Activated naive CD4-positive, alpha-beta T cell treated with anti-CD3 and anti-CD28 coated beads, Interleukin-2, amount 10 ng/mL, durations not matched to agents 7 days and 5 days (primary cell): ENCODE data around the gene RSPH1.

Experiments used
- CTCF ChIA-PET: fragments of 350-600 bp; sonication (Branson Sonifier 250); formaldehyde crosslinking; loops from one replicate; lab custom pipeline; 2021; ENCODE audit warnings: antibody characterized with exemption; lab: Charles Lee
- DNase-seq: peaks from one replicate; pipeline ENCODE4 v3.0.0-alpha.2; 2020
- H3K27ac Mint-ChIP-seq: one replicate; pipeline ENCODE4 v1.8.0; 2021; ENCODE audit warnings: mild to moderate bottlenecking, moderate library complexity, mixed read lengths
- H3K27me3 Mint-ChIP-seq: one replicate; pipeline ENCODE4 v1.8.0; 2021; ENCODE audit warnings: mild to moderate bottlenecking, mixed read lengths
- H3K36me3 Mint-ChIP-seq: one replicate; pipeline ENCODE4 v1.8.0; 2021; ENCODE audit warnings: mixed read lengths
- H3K4me1 Mint-ChIP-seq: one replicate; pipeline ENCODE4 v1.8.0; 2021; ENCODE audit warnings: mixed read lengths
- H3K4me3 Mint-ChIP-seq: one replicate; pipeline ENCODE4 v1.8.0; 2021; ENCODE audit warnings: mild to moderate bottlenecking, moderate library complexity, mixed read lengths
- H3K9me3 Mint-ChIP-seq: one replicate; pipeline ENCODE4 v1.8.0; 2021; ENCODE audit warnings: mixed read lengths

Gene RSPH1

DNA sequence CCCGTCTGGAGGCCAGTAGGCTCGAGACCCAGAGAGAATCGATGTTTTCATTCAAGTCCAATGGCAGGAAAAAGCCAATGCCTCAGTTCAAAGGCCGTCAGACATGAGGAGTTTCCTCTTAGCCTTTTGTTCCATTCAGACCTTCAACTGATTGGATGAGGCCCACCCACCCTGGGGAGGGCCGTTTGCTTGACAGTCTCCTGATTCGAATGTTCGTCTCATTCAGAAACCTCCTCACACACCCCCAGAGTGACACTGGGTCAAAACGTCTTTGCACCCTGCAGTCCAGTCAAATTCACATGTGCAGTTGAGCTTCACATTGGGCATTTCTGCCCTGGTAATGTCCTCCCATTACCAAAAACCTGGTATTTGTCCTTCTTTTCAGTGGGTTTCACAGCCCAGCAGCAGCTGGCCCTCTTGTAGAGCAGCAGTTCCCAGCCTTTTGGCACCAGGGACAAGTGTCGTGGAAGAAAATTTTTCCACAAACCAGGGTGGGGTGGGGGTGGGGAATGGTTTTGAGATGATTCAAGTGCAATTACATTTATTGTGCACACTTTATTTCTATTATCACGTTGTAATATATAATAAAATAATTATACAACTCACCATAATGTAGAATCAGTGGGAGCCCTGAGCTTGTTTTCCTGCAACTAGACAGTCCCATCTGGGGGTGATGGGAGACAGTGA is 40.1 kb downstream of the RSPH1 start:
- Mint-ChIP-seq H3K4me3 (no peak overlapping the region), H3K27ac (no peak overlapping the region), H3K4me1 (peaks cover 43% of the 10 kb centered on the region)

GRCh38 chr21:42455196-42455595 is 40.8 kb downstream of the RSPH1 start:
- H3K36me3 Mint-ChIP-seq: no peaks in the 10 kb centered on the region
- peaks cover 8% of the 10 kb centered on the region for H3K27me3 Mint-ChIP-seq
- no peak overlapping the region for H3K4me3 Mint-ChIP-seq
- no peak overlapping the region for H3K27ac Mint-ChIP-seq
- DNase-seq: peak; percentile 15
- no peaks in the 10 kb centered on the region for H3K9me3 Mint-ChIP-seq
- CTCF ChIA-PET: interaction anchor here (2.1 to 2.9 kb wide), 2 partner anchors 12 to 82 kb away, joined by 7 read pairs; no protein-coding TSS in a partner anchor
- peaks cover 43% of the 10 kb centered on the region for H3K4me1 Mint-ChIP-seq

More for the DNA sequence above, 40.1 kb downstream of the RSPH1 start:
- DNase-seq: peak; percentile 8
- H3K9me3 Mint-ChIP-seq: no peaks in the 10 kb centered on the region
- peaks cover 8% of the 10 kb centered on the region for H3K27me3 Mint-ChIP-seq
- no peaks in the 10 kb centered on the region for H3K36me3 Mint-ChIP-seq
- CTCF ChIA-PET: interaction anchor here (0.6 to 2.9 kb wide), 5 partner anchors 11 to 225 kb away, joined by 3 to 7 read pairs (median 3); no protein-coding TSS in a partner anchor

GRCh38 chr21:42454786-42455185 is 41.2 kb downstream of the RSPH1 start:
- Mint-ChIP-seq H3K4me1 (peaks cover 44% of the 10 kb centered on the region), H3K36me3 (no peaks in the 10 kb centered on the region), H3K9me3 (no peaks in the 10 kb centered on the region), H3K27me3 (peaks cover 8% of the 10 kb centered on the region), H3K27ac (no peak overlapping the region), H3K4me3 (no peak overlapping the region)
- CTCF ChIA-PET: interaction anchor here (0.6 to 2.9 kb wide), 4 partner anchors 13 to 674 kb away, joined by 3 to 7 read pairs (median 6); no protein-coding TSS in a partner anchor
- no peak for DNase-seq

- peak; percentile 13 for DNase-seq
- Mint-ChIP-seq H3K4me3 (no peak overlapping the region), H3K36me3 (peaks cover under 1% of the 10 kb centered on the region), H3K4me1 (peaks cover 50% of the 10 kb centered on the region), H3K9me3 (no peaks in the 10 kb centered on the region), H3K27ac (no peak overlapping the region), H3K27me3 (peaks cover 8% of the 10 kb centered on the region)
- CTCF ChIA-PET: interaction anchor here (0.6 to 1.1 kb wide), 3 partner anchors 72 to 674 kb away, joined by 3 to 4 read pairs (median 3); no protein-coding TSS in a partner anchor
Observed at GRCh38 chr21:42453986-42454570, 41.9 kb downstream of the RSPH1 start.

DNA sequence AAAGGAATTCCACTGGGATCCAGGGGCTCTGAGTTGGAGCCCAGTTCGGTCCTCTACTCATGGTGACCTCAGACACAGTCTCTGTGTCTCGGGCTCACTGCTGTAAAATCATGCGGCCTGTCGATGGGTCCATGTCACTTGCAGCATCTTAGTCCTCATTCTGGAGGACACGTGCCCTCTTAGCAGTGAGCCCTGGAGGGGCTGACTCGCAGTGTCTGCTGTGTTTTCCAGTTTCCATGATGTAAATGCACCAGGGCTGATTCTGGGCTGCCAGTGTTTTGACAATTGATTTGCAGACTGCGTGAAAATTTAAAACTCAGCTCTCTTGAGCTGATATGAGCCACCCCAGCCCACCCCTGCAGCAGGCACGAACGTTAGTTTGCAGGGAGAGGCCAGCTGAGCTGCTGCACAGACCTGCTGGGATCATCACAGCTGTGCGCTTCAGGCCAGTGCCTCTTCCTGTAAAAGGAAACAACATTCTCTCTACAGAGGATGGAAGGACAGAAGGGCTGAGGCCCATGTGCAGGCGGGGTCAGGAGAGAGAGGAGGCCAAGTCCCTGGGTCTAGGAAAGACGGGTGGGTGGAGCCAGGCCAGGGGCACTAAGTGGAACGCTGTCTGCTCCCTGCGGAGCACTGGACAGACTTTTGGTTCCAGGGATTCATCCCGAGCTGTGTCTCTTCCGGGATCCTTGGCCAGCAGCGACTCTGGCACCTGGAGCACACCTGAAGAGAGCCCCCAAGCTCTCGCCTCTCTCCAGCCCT is 42.6 kb downstream of the RSPH1 start:
- no peak overlapping the region for H3K27ac Mint-ChIP-seq
- CTCF ChIA-PET: interaction anchor here (1.1 kb wide), 2 partner anchors 72 to 142 kb away, joined by 3 read pairs; no protein-coding TSS in a partner anchor
- peaks cover 8% of the 10 kb centered on the region for H3K27me3 Mint-ChIP-seq
- H3K4me3 Mint-ChIP-seq: no peak overlapping the region
- H3K36me3 Mint-ChIP-seq: peaks cover 1% of the 10 kb centered on the region
- no peaks in the 10 kb centered on the region for H3K9me3 Mint-ChIP-seq
- DNase-seq: peak; percentile 14
- peaks cover 51% of the 10 kb centered on the region for H3K4me1 Mint-ChIP-seq

- H3K27me3 Mint-ChIP-seq: peaks cover 8% of the 10 kb centered on the region
- no peak for DNase-seq
- H3K4me3 Mint-ChIP-seq: no peak overlapping the region
- peaks cover 9% of the 10 kb centered on the region for H3K36me3 Mint-ChIP-seq
- H3K9me3 Mint-ChIP-seq: no peaks in the 10 kb centered on the region
- CTCF ChIA-PET: interaction anchor here (1.1 kb wide), 1 partner anchor 71 kb away, joined by 3 read pairs; no protein-coding TSS in a partner anchor
- H3K4me1 Mint-ChIP-seq: peaks cover 51% of the 10 kb centered on the region
- no peak overlapping the region for H3K27ac Mint-ChIP-seq
Observed at GRCh38 chr21:42452401-42453223, 43.4 kb downstream of the RSPH1 start.

- DNase-seq: no peak
- no peak overlapping the region for H3K27ac Mint-ChIP-seq
- peaks cover 47% of the 10 kb centered on the region for H3K4me1 Mint-ChIP-seq
- CTCF ChIA-PET: interaction anchor here (2.9 kb wide), 1 partner anchor 114 kb away, joined by 17 read pairs; no protein-coding TSS in a partner anchor
- no peaks in the 10 kb centered on the region for H3K9me3 Mint-ChIP-seq
- peaks cover 8% of the 10 kb centered on the region for H3K27me3 Mint-ChIP-seq
- H3K36me3 Mint-ChIP-seq: peaks cover 15% of the 10 kb centered on the region
- H3K4me3 Mint-ChIP-seq: no peak overlapping the region
Observed at GRCh38 chr21:42451941-42452340, 44.1 kb downstream of the RSPH1 start.

- no peak overlapping the region for H3K4me3 Mint-ChIP-seq
- CTCF ChIA-PET: interaction anchor here (2.0 to 3.2 kb wide), 2 partner anchors 139 to 151 kb away, joined by 4 to 19 read pairs; no protein-coding TSS in a partner anchor
- H3K9me3 Mint-ChIP-seq: no peaks in the 10 kb centered on the region
- peaks cover 44% of the 10 kb centered on the region for H3K36me3 Mint-ChIP-seq
- peak overlapping the region; percentile 39 for H3K27ac Mint-ChIP-seq
- DNase-seq: peak; percentile 20
- peaks cover 4% of the 10 kb centered on the region for H3K27me3 Mint-ChIP-seq
- peaks cover 33% of the 10 kb centered on the region for H3K4me1 Mint-ChIP-seq
Observed at GRCh38 chr21:42448686-42449085, 47.3 kb downstream of the RSPH1 start.

DNA sequence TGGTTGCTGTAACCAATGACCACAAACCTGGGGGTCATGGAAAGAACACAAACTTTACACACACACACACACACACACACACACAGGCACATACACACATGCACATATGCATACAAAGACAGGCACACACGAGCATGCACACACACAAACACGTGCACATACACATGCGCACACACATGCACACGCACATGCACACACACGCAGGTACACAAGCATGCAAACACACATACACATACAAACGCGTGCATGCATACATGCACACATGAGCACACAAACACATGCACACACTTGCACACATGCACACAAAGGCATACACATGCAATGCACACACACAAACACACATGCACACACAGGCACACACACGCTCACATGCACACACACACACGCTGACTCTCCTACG is 48.3 kb downstream of the RSPH1 start:
- peaks cover 29% of the 10 kb centered on the region for H3K4me1 Mint-ChIP-seq
- H3K27ac Mint-ChIP-seq: peak overlapping the region; percentile 25
- DNase-seq: no peak
- no peaks in the 10 kb centered on the region for H3K9me3 Mint-ChIP-seq
- H3K4me3 Mint-ChIP-seq: no peak overlapping the region
- no peaks in the 10 kb centered on the region for H3K27me3 Mint-ChIP-seq
- CTCF ChIA-PET: interaction anchor here (2.0 to 3.2 kb wide), 2 partner anchors 138 to 150 kb away, joined by 4 to 19 read pairs; no protein-coding TSS in a partner anchor
- peaks cover 53% of the 10 kb centered on the region for H3K36me3 Mint-ChIP-seq

DNA sequence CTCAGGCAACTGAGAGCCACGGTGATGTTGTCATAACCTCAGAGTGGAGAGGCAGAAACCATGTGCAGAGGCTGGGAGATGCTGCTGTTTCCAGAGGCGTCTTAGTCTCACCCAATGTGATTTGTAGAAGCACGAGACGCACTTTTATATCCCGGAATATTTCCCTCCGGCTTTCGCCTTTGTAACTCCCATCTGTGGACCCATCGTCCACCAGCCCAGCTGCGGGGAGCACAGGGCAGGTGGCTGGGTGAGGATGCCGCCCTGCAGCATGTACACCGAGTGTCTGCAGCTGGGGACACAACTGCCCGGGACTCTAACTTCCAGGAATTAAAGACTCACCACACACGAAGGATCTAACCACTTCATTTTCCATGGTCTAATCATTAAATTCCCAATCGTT is 48.8 kb downstream of the RSPH1 start:
- CTCF ChIA-PET: interaction anchor here (1.9 kb wide), 1 partner anchor 136 kb away, joined by 9 read pairs; no protein-coding TSS in a partner anchor
- H3K36me3 Mint-ChIP-seq: peaks cover 59% of the 10 kb centered on the region
- DNase-seq: no peak
- H3K4me3 Mint-ChIP-seq: no peak overlapping the region
- no peaks in the 10 kb centered on the region for H3K27me3 Mint-ChIP-seq
- peaks cover 29% of the 10 kb centered on the region for H3K4me1 Mint-ChIP-seq
- no peaks in the 10 kb centered on the region for H3K9me3 Mint-ChIP-seq
- no peak overlapping the region for H3K27ac Mint-ChIP-seq

DNA sequence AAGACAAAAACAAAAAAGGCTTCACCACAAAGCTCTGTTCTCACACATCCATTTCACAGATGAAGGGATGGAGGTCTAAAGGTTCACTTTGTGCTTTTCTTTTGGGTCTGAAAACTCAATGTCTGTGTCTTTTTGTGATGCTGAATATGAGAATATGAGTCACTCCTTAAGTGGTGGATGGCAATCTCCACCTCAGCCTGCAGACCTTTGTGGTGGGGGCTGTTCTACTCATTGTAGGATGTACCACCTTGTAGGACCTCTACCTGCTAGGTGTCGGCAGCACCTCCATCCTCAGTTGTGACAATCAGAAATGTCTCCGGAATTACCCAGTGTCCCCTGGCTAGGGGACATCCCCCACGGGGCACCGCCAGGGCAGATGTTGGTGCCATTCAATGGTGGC is 49.5 kb downstream of the RSPH1 start:
- H3K4me3 Mint-ChIP-seq: no peak overlapping the region

DNA sequence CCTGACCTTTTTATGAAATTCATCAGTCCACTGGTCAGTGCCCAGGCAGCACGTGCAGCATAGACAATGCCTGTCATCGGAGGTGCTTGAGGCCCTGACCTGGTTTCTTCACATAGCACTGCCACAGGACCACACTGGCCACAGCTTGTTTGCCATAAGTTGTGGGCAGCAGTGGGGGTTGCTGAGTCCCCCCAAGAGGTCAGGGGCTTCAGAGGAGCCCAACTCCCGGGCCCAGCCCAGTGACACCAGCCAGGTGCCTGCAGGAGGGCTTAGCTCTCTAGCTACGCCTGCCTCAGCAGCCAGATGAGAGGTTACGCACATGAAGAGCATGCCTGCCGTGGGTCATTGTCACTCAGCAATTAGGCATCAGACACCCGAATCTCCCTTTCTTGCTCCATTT is 50.7 kb downstream of the RSPH1 start:
- peaks cover 75% of the 10 kb centered on the region for H3K36me3 Mint-ChIP-seq

More for the DNA sequence above, 49.5 kb downstream of the RSPH1 start:
- CTCF ChIA-PET: interaction anchor here (1.3 to 1.9 kb wide), 2 partner anchors 66 to 136 kb away, joined by 3 to 9 read pairs; no protein-coding TSS in a partner anchor
- Mint-ChIP-seq H3K36me3 (peaks cover 64% of the 10 kb centered on the region), H3K4me1 (peaks cover 27% of the 10 kb centered on the region), H3K27me3 (no peaks in the 10 kb centered on the region), H3K9me3 (no peaks in the 10 kb centered on the region), H3K27ac (peak overlapping the region; percentile 54)
- no peak for DNase-seq

GRCh38 chr21:42444745-42445059 is 51.3 kb downstream of the RSPH1 start:
- no peaks in the 10 kb centered on the region for H3K27me3 Mint-ChIP-seq
- H3K4me3 Mint-ChIP-seq: no peak overlapping the region
- peaks cover 18% of the 10 kb centered on the region for H3K4me1 Mint-ChIP-seq
- peak overlapping the region; percentile 46 for H3K27ac Mint-ChIP-seq
- CTCF ChIA-PET: interaction anchor here (1.3 kb wide), 1 partner anchor 20 kb away, joined by 3 read pairs; no protein-coding TSS in a partner anchor
- H3K9me3 Mint-ChIP-seq: no peaks in the 10 kb centered on the region
- DNase-seq: no peak
- peaks cover 81% of the 10 kb centered on the region for H3K36me3 Mint-ChIP-seq

More for the DNA sequence above, 50.7 kb downstream of the RSPH1 start:
- Mint-ChIP-seq H3K9me3 (no peaks in the 10 kb centered on the region), H3K27ac (no peak overlapping the region), H3K4me3 (no peak overlapping the region), H3K4me1 (peaks cover 20% of the 10 kb centered on the region), H3K27me3 (no peaks in the 10 kb centered on the region)
- CTCF ChIA-PET: interaction anchor here (1.3 to 1.9 kb wide), 3 partner anchors 20 to 135 kb away, joined by 3 to 9 read pairs (median 3); no protein-coding TSS in a partner anchor
- DNase-seq: no peak
